ENCODE data around the gene TBXAS1. TPM values are rescaled to one million over a fixed set of nuclear protein-coding genes. Genes with fewer than 3 reads are reported as not detected.

The TBXAS1 gene
- total and polyA plus RNA-seq, 2 donors (not counting 3 experiments of a cell fraction or from before 2014, with no cell fraction given): 2.1 to 4.3 TPM

- Histone ChIP-seq H3K4me1 (ENCODE audit: control insufficient read depth, extremely low read depth, insufficient read depth, low read length) (no peaks in the 10 kb centered on the region), H3K9me1 (replicated peaks; ENCODE audit: control insufficient read depth, extremely low read depth, insufficient read depth, low read length) (no peaks in the 10 kb centered on the region), H3K36me3 (ENCODE audit: control insufficient read depth in 2 of 2, extremely low read depth in 1 of 2, insufficient read depth in 2 of 2, low read length in 2 of 2) (no peaks in the 10 kb centered on the region), H3K4me3 (replicated peaks in 1 of 3; ENCODE audit: insufficient read depth in 1 of 3, low read depth in 1 of 3, low read length in 3 of 3) (no peak overlapping the region), H3K9ac (replicated peaks; ENCODE audit: extremely low read depth, insufficient read depth, low read length) (no peak overlapping the region), H3K79me2 (ENCODE audit: control insufficient read depth, insufficient read depth, low read length) (no peaks in the 10 kb centered on the region), H3K27me3 (ENCODE audit: control insufficient read depth in 2 of 2, insufficient read depth in 2 of 2, low read length in 2 of 2) (peaks cover 11 to 23% of the 10 kb centered on the region in 2 experiments), H3K27ac (ENCODE audit: insufficient read depth, low read depth, low read length) (no peak overlapping the region), H3K9me3 (replicated peaks; ENCODE audit: control insufficient read depth, insufficient read depth, low read length) (no peaks in the 10 kb centered on the region), H3K4me2 (ENCODE audit: insufficient read depth, low read length) (no peak overlapping the region), H4K20me1 (replicated peaks; ENCODE audit: control insufficient read depth, extremely low read depth, insufficient read depth, low read length) (no peaks in the 10 kb centered on the region), H2AFZ (ENCODE audit: low read depth, low read length) (no peak overlapping the region)
- no TSS peak for BruUV-seq (replicated peaks)
- POLR2A ChIA-PET: no interaction called here
- CTCF ChIA-PET: interaction anchor here (1.0 kb wide), 1 partner anchor 176 kb away, joined by 3 read pairs; no protein-coding TSS in a partner anchor
- TF ChIP-seq JUN (IDR thresholded peaks at IDR 0.05; ENCODE audit: borderline replicate concordance, insufficient read depth, insufficient read length, low read depth) (no peak), MYC (IDR thresholded peaks at IDR 0.05; ENCODE audit: low read depth, low read length) (no peak), GATA2 (IDR thresholded peaks at IDR 0.05; ENCODE audit: insufficient read depth, insufficient read length, low read depth, low read length) (no peak)
- dilution Hi-C loops (cut with MboI; ENCODE audit: extremely low pct_ligation_motif_present, low sequenced_read_pairs) (no loop called here), intact Hi-C loops (cut with micrococcal nuclease) (no loop called here)
- FAIRE-seq (no peak), DNase-seq (ENCODE audit: low read depth, low spot score) (no peak)
Measured at GRCh38 chr7:139821349-139822105, 7.5 kb upstream of the TBXAS1 start.

GRCh38 chr7:139822855-139823254 is 6.2 kb upstream of the TBXAS1 start:
- Histone ChIP-seq H3K9ac (replicated peaks; ENCODE audit: extremely low read depth, insufficient read depth, low read length) (no peak overlapping the region), H3K27ac (ENCODE audit: insufficient read depth, low read depth, low read length) (no peak overlapping the region), H3K27me3 (ENCODE audit: control insufficient read depth in 2 of 2, insufficient read depth in 2 of 2, low read length in 2 of 2) (peaks cover 6 to 23% of the 10 kb centered on the region in 2 experiments), H3K36me3 (ENCODE audit: control insufficient read depth in 2 of 2, extremely low read depth in 1 of 2, insufficient read depth in 2 of 2, low read length in 2 of 2) (no peaks in the 10 kb centered on the region), H3K9me1 (replicated peaks; ENCODE audit: control insufficient read depth, extremely low read depth, insufficient read depth, low read length) (no peaks in the 10 kb centered on the region), H3K4me1 (ENCODE audit: control insufficient read depth, extremely low read depth, insufficient read depth, low read length) (no peaks in the 10 kb centered on the region), H3K9me3 (replicated peaks; ENCODE audit: control insufficient read depth, insufficient read depth, low read length) (no peaks in the 10 kb centered on the region), H3K4me2 (ENCODE audit: insufficient read depth, low read length) (no peak overlapping the region), H4K20me1 (replicated peaks; ENCODE audit: control insufficient read depth, extremely low read depth, insufficient read depth, low read length) (no peaks in the 10 kb centered on the region), H3K4me3 (replicated peaks in 1 of 3; ENCODE audit: insufficient read depth in 1 of 3, low read depth in 1 of 3, low read length in 3 of 3) (no peak overlapping the region), H3K79me2 (ENCODE audit: control insufficient read depth, insufficient read depth, low read length) (no peaks in the 10 kb centered on the region), H2AFZ (ENCODE audit: low read depth, low read length) (no peak overlapping the region)
- BruUV-seq (replicated peaks): no TSS peak
- FAIRE-seq (no peak), DNase-seq (ENCODE audit: low read depth, low spot score) (no peak)
- dilution Hi-C loops (cut with MboI; ENCODE audit: extremely low pct_ligation_motif_present, low sequenced_read_pairs) (no loop called here), intact Hi-C loops (cut with micrococcal nuclease) (no loop called here)
- ChIA-PET CTCF (no interaction called here), POLR2A (no interaction called here)
- TF ChIP-seq POLR2AphosphoS5 (IDR thresholded peaks at IDR 0.05; ENCODE audit: insufficient read depth, low read depth, low read length) (no peak), JUN (IDR thresholded peaks at IDR 0.05; ENCODE audit: borderline replicate concordance, insufficient read depth, insufficient read length, low read depth) (no peak), CTCF (IDR thresholded peaks at IDR 0.05; ENCODE audit: extremely low read depth in 1 of 2, insufficient read depth in 1 of 2, low read depth in 1 of 2, low read length in 2 of 2) (no peak), MYC (IDR thresholded peaks at IDR 0.05; ENCODE audit: low read depth, low read length) (no peak), EZH2 (IDR thresholded peaks at IDR 0.05; ENCODE audit: borderline replicate concordance, low read depth, low read length, severe bottlenecking) (no peak), GATA2 (IDR thresholded peaks at IDR 0.05; ENCODE audit: insufficient read depth, insufficient read length, low read depth, low read length) (no peak), FOS (IDR thresholded peaks at IDR 0.05; ENCODE audit: borderline replicate concordance, insufficient read depth, low read length) (no peak)
- TF ChIP-seq, protein P1, sequence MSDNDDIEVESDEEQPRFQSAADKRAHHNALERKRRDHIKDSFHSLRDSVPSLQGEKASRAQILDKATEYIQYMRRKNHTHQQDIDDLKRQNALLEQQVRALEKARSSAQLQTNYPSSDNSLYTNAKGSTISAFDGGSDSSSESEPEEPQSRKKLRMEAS (IDR thresholded peaks at IDR 0.05; ENCODE audit: insufficient read depth, insufficient read length): no peak
